Measurements from ENCODE around the gene RAB12.
"Not testable (repeated sequence)": the region's sequence is repeated elsewhere in the genome, so short reads cannot be mapped to it uniquely, and the experiment has no call there.

Gene RAB12

DNA sequence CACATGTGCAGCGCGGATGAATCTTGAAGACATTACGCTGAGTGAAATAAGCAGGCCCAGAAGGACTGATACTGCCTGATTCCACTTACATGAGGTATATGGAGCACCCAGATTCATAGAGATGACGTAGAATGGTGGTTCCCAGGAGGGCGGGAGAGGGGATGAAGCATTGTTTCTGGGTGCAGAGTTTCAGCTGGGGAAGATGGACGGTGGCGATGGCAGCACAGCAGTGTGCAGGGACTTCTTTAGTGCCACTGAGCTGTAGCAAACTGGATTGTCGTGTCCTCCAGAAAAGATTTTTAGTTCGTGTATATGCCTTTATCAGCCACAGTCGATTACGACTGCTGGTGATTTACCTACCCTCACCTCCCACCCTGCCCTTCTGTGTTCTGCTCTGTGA is 30.5 kb downstream of the RAB12 start:
- no peak overlapping the region for H3K9ac ChIP-seq (ENCODE audit: low read length)
- H3K18ac ChIP-seq (ENCODE audit: low read length) = no peak overlapping the region
- H3K4me2 ChIP-seq (ENCODE audit: low read length) = no peak overlapping the region
- no peak overlapping the region for H3K27ac ChIP-seq (ENCODE audit: low read depth, low read length)
- H4K8ac ChIP-seq (ENCODE audit: low read depth, low read length) = no peak overlapping the region
- no CpG with 5 or more reads among the region's 11 CpGs for WGBS (ENCODE audit: extremely low coverage, insufficient coverage, low lambda C conversion rate)
- H2BK5ac ChIP-seq (ENCODE audit: low read length) = no peak overlapping the region
- H3K23ac ChIP-seq (ENCODE audit: low read length) = no peak overlapping the region
- no peak overlapping the region for H2AK5ac ChIP-seq (ENCODE audit: low read length)
- H3K4ac ChIP-seq (ENCODE audit: low read depth, low read length) = no peak overlapping the region
- H3K36me3 ChIP-seq (ENCODE audit: control insufficient read depth, insufficient read depth, low read length) = peaks cover 13% of the 10 kb centered on the region
- no peaks in the 10 kb centered on the region for H3K79me1 ChIP-seq (ENCODE audit: low read length)
- H2BK15ac ChIP-seq (replicated peaks; ENCODE audit: low read depth) = no peak overlapping the region
- H3K79me2 ChIP-seq (ENCODE audit: control insufficient read depth, insufficient read depth, low read length) = no peaks in the 10 kb centered on the region
- H3K4me1 ChIP-seq (ENCODE audit: control insufficient read depth, low read depth, low read length) = no peaks in the 10 kb centered on the region
- no peak overlapping the region for H3K56ac ChIP-seq (ENCODE audit: low read length)
- no peak overlapping the region for H2BK120ac ChIP-seq (ENCODE audit: low read depth, low read length)
- no peak for DNase-seq
- no peak overlapping the region for H4K5ac ChIP-seq (ENCODE audit: low read length)
- H3K27me3 ChIP-seq (ENCODE audit: insufficient read depth, low read length, poor library complexity) = no peaks in the 10 kb centered on the region
- H3K4me3 ChIP-seq (ENCODE audit: low read length) = no peak overlapping the region

DNA sequence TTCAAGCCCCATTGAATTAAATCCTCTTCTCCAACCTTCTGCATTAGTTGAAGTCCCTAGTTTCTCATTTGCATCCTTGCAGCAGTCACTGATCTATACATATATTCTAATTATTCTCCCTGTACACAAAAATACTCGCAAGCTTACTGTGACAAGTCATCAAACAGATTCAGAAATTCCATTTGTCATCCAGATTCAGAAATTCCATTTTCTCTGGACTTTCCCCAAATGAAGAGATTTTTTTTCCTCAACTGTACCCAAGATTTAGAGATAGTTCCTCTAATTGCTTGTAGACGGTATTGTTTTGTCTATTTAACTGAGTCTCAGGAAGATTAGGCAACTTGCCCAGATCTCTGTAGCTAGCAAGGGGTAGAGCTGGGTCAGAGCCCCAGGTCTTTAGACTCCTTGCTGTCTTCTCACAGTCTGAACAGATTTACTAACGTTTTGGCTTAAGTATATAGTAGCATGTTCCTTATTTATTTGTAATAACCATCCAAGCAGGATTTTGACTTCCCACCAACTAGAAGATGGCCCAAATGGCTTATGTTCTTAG is 34.2 kb downstream of the RAB12 start:
- no peak overlapping the region for H4K8ac ChIP-seq (ENCODE audit: low read depth, low read length)
- WGBS (ENCODE audit: extremely low coverage, insufficient coverage, low lambda C conversion rate) = no CpG with 5 or more reads among the region's 3 CpGs
- H3K56ac ChIP-seq (ENCODE audit: low read length) = no peak overlapping the region
- H3K27ac ChIP-seq (ENCODE audit: low read depth, low read length) = no peak overlapping the region
- H3K79me2 ChIP-seq (ENCODE audit: control insufficient read depth, insufficient read depth, low read length) = no peaks in the 10 kb centered on the region
- H3K4me1 ChIP-seq (ENCODE audit: control insufficient read depth, low read depth, low read length) = no peaks in the 10 kb centered on the region
- H3K4me3 ChIP-seq (ENCODE audit: low read length) = no peak overlapping the region
- H2BK5ac ChIP-seq (ENCODE audit: low read length) = no peak overlapping the region
- no peak for DNase-seq
- no peaks in the 10 kb centered on the region for H3K79me1 ChIP-seq (ENCODE audit: low read length)
- no peak overlapping the region for H4K5ac ChIP-seq (ENCODE audit: low read length)
- H2AK5ac ChIP-seq (ENCODE audit: low read length) = no peak overlapping the region
- no peak overlapping the region for H3K4ac ChIP-seq (ENCODE audit: low read depth, low read length)
- no peak overlapping the region for H3K23ac ChIP-seq (ENCODE audit: low read length)
- H2BK120ac ChIP-seq (ENCODE audit: low read depth, low read length) = no peak overlapping the region
- no peak overlapping the region for H3K18ac ChIP-seq (ENCODE audit: low read length)
- no peak overlapping the region for H3K4me2 ChIP-seq (ENCODE audit: low read length)
- H2BK15ac ChIP-seq (replicated peaks; ENCODE audit: low read depth) = no peak overlapping the region
- H3K27me3 ChIP-seq (ENCODE audit: insufficient read depth, low read length, poor library complexity) = no peaks in the 10 kb centered on the region
- H3K36me3 ChIP-seq (ENCODE audit: control insufficient read depth, insufficient read depth, low read length) = peaks cover 8% of the 10 kb centered on the region
- H3K9ac ChIP-seq (ENCODE audit: low read length) = no peak overlapping the region

DNA sequence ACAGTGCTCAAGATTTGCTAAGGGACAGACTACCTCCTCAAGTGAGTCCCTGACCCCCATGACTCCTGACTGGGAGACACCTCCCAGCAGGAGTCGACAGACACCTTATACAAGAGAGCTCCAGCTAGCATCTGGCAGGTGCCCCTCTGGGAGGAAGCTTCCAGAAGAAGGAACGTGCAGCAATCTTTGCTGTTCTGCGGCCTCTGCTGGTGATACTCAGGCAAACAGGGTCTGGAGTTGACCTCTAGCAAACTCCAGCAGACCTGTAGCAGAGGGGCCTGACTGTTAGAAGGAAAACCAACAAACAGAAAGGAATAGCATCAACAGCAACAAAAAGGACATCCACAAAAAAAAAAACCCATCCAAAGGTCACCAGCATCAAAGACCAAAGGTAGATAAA is 38.1 kb downstream of the RAB12 start:
- not testable (repeated sequence) for H3K56ac ChIP-seq (ENCODE audit: low read length); H2BK5ac ChIP-seq (ENCODE audit: low read length); H3K4me3 ChIP-seq (ENCODE audit: low read length); H3K4me2 ChIP-seq (ENCODE audit: low read length); H2AK5ac ChIP-seq (ENCODE audit: low read length); H3K18ac ChIP-seq (ENCODE audit: low read length); H3K79me2 ChIP-seq (ENCODE audit: control insufficient read depth, insufficient read depth, low read length); H3K27me3 ChIP-seq (ENCODE audit: insufficient read depth, low read length, poor library complexity); H3K4ac ChIP-seq (ENCODE audit: low read depth, low read length); H3K9ac ChIP-seq (ENCODE audit: low read length); H2BK120ac ChIP-seq (ENCODE audit: low read depth, low read length); H3K4me1 ChIP-seq (ENCODE audit: control insufficient read depth, low read depth, low read length); H3K36me3 ChIP-seq (ENCODE audit: control insufficient read depth, insufficient read depth, low read length); H3K23ac ChIP-seq (ENCODE audit: low read length); H4K8ac ChIP-seq (ENCODE audit: low read depth, low read length); H2BK15ac ChIP-seq (replicated peaks; ENCODE audit: low read depth); H4K5ac ChIP-seq (ENCODE audit: low read length); H3K27ac ChIP-seq (ENCODE audit: low read depth, low read length); DNase-seq; H3K79me1 ChIP-seq (ENCODE audit: low read length)
- no CpG with 5 or more reads among the region's 3 CpGs for WGBS (ENCODE audit: extremely low coverage, insufficient coverage, low lambda C conversion rate)

DNA sequence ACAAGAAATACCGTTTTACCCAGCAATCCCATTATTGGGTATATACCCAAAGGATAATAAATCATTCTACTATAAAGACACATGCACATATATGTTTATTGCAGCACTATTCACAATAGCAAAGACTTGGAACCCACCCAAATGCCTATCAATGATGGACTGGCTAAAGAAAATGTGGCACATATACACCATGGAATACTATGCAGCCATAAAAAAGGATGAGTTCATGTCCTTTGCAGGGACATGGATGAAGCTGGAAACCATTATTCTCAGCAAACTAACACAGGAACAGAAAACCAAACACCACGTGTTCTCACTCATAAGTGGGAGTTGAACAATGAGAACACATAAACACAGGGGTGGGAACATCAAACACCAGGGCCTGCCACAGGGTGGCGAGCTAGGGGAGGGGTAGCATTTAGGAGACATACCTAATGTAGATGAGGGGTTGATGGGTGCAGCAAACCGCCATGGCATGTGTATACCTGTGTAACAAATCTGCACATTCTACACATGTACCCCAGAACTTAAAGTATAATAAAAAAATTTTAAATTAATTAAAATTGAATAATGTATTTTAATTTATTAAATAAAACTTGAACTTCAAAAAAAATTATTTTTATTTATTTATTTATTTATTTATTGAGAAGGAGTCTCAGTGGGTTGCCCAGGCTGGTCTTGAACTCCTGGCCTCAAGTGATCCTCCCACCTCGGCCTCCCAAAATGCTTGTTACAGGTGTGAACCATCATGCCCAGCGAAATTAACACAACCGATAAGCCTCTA is 42.4 kb downstream of the RAB12 start:
- H3K79me2 ChIP-seq (ENCODE audit: control insufficient read depth, insufficient read depth, low read length); H3K4me1 ChIP-seq (ENCODE audit: control insufficient read depth, low read depth, low read length): not testable (repeated sequence)

DNA sequence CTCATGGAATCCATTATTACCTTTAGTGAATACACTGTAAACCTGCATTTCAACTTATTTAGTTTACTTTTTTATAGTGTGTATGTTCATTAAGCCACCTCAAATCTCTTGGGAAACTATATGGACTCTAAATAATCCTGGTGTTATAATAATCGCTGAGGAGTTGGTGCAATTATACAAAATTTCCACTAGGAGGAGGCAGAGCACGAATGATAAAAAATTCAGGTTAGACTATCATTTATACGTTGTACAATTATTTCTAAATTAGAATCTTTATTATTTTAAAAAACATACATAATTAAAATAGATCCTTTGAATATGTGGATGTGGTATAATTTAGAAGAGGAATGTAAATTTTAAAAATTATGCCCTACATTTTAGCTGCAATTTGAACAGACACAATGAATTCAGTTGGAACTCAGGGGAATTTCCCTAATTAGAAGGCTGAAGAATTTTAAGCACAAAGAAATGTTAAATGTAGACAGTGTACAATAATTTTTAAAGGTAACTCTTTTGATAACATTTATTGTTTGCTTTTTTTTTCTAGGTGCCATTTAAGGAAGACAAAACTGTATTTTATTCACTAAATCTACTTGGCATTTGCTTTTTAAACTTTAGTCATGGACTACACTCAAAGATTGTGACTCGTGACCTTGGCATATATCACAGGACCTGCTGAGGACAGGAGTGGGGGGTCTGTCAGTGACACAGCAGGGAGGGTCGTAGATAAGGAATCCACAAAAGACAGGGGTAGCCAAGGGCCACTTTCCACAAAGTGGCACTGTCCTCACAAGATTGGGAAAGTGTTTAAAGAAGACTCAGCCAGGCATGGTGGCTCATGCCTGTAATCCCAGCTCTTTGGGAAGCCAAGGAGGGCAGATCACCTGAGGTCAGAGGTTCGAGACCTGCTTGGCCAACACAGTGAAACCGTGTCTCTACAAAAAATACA is 45.5 kb downstream of the RAB12 start:
- H3K4ac ChIP-seq (ENCODE audit: low read depth, low read length) = no peak overlapping the region
- no peak overlapping the region for H4K5ac ChIP-seq (ENCODE audit: low read length)
- no peak overlapping the region for H2BK5ac ChIP-seq (ENCODE audit: low read length)
- no peaks in the 10 kb centered on the region for H3K79me2 ChIP-seq (ENCODE audit: control insufficient read depth, insufficient read depth, low read length)
- WGBS (ENCODE audit: extremely low coverage, insufficient coverage, low lambda C conversion rate) = no CpG with 5 or more reads among the region's 7 CpGs
- H3K4me2 ChIP-seq (ENCODE audit: low read length) = no peak overlapping the region
- H3K27ac ChIP-seq (ENCODE audit: low read depth, low read length) = no peak overlapping the region
- no peaks in the 10 kb centered on the region for H3K36me3 ChIP-seq (ENCODE audit: control insufficient read depth, insufficient read depth, low read length)
- no peak overlapping the region for H3K18ac ChIP-seq (ENCODE audit: low read length)
- H4K8ac ChIP-seq (ENCODE audit: low read depth, low read length) = no peak overlapping the region
- no peak overlapping the region for H2BK15ac ChIP-seq (replicated peaks; ENCODE audit: low read depth)
- no peak overlapping the region for H3K56ac ChIP-seq (ENCODE audit: low read length)
- no peak overlapping the region for H2BK120ac ChIP-seq (ENCODE audit: low read depth, low read length)
- H3K23ac ChIP-seq (ENCODE audit: low read length) = no peak overlapping the region
- peak; percentile 69 for DNase-seq
- H3K27me3 ChIP-seq (ENCODE audit: insufficient read depth, low read length, poor library complexity) = no peaks in the 10 kb centered on the region
- H2AK5ac ChIP-seq (ENCODE audit: low read length) = no peak overlapping the region
- H3K4me3 ChIP-seq (ENCODE audit: low read length) = no peak overlapping the region
- no peaks in the 10 kb centered on the region for H3K4me1 ChIP-seq (ENCODE audit: control insufficient read depth, low read depth, low read length)
- H3K79me1 ChIP-seq (ENCODE audit: low read length) = no peaks in the 10 kb centered on the region
- H3K9ac ChIP-seq (ENCODE audit: low read length) = no peak overlapping the region

More for the DNA sequence above, 42.4 kb downstream of the RAB12 start:
- not testable (repeated sequence) for H3K4me2 ChIP-seq (ENCODE audit: low read length); H3K18ac ChIP-seq (ENCODE audit: low read length); H3K79me1 ChIP-seq (ENCODE audit: low read length); H2BK5ac ChIP-seq (ENCODE audit: low read length); H2BK15ac ChIP-seq (replicated peaks; ENCODE audit: low read depth); H3K56ac ChIP-seq (ENCODE audit: low read length); H3K9ac ChIP-seq (ENCODE audit: low read length); H4K8ac ChIP-seq (ENCODE audit: low read depth, low read length); H3K27ac ChIP-seq (ENCODE audit: low read depth, low read length); H2BK120ac ChIP-seq (ENCODE audit: low read depth, low read length); DNase-seq; H3K36me3 ChIP-seq (ENCODE audit: control insufficient read depth, insufficient read depth, low read length); H3K4me3 ChIP-seq (ENCODE audit: low read length); H3K27me3 ChIP-seq (ENCODE audit: insufficient read depth, low read length, poor library complexity); H2AK5ac ChIP-seq (ENCODE audit: low read length); H3K4ac ChIP-seq (ENCODE audit: low read depth, low read length); H3K23ac ChIP-seq (ENCODE audit: low read length); H4K5ac ChIP-seq (ENCODE audit: low read length)
- no CpG with 5 or more reads among the region's 7 CpGs for WGBS (ENCODE audit: extremely low coverage, insufficient coverage, low lambda C conversion rate)
